Astrocyte (in vitro differentiated cells and primary cell): ENCODE measurements around the gene CDH24.

Source experiments
- CTCF ChIP-seq: IDR thresholded peaks from 2 replicates; pipeline ENCODE4 v1.5.1; 2011; ENCODE audit warnings: low read depth, mild to moderate bottlenecking, inconsistent platforms, low read length, moderate library complexity; ENCODE audit not compliant: insufficient read depth
- EZH2 ChIP-seq: IDR thresholded peaks from 2 replicates; pipeline ENCODE4 v1.6.1; 2012; ENCODE audit warnings: mild to moderate bottlenecking, low read length, inconsistent platforms; ENCODE audit not compliant: insufficient read depth

DNA sequence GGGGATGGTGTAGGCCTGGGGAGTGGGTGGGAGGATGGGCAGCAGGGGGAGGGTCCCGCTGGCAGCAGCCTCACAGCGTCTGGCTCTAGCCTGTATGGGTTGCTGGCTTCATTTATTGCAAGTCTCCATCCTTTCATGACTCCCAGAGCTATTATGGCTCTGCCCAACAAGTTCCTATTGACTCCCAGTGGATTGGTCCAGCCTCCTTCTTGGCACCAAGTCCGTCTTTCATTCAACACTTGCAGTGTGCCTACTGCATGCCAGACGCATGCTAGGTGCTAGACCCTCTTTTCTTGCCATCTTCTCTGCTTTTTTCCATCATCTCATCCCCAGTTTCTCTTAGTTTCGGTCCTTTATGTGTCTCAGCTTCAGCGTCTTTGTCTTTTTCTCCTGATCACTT, 14.2 kb downstream of the CDH24 start:
- TF ChIP-seq CTCF, result no peak
- no peak for TF ChIP-seq EZH2
